Muscle of leg (tissue), 11 donors: ENCODE data around the gene PTGIR. TPM values are rescaled to one million over a fixed set of nuclear protein-coding genes. Genes with fewer than 3 reads are reported as not detected.
A peak's percentile ranks its signal among the peaks of the same experiment; 100 is the strongest.
"Not testable (repeated sequence)": the region's sequence is repeated elsewhere in the genome, so short reads cannot be mapped to it uniquely, and the experiment has no call there.

ENCODE experiments used
- DNase-seq: peaks from one replicate; pipeline ENCODE4 v3.0.0; 2013
- H3K27ac ChIP-seq: one replicate; pipeline ENCODE4 v1.5.1; 2013; ENCODE audit warnings: mild to moderate bottlenecking, low read length, control low read depth
- H3K27me3 ChIP-seq: one replicate; pipeline ENCODE4 v1.6.1; 2013; ENCODE audit warnings: low read length; ENCODE audit not compliant: control insufficient read depth, insufficient read depth
- H3K36me3 ChIP-seq: one replicate; pipeline ENCODE4 v1.6.1; 2013; ENCODE audit warnings: low read length; ENCODE audit not compliant: control insufficient read depth, insufficient read depth
- H3K4me1 ChIP-seq: one replicate; pipeline ENCODE4 v1.6.1; 2013; ENCODE audit warnings: low read length; ENCODE audit not compliant: control insufficient read depth, insufficient read depth
- H3K4me3 ChIP-seq: one replicate; pipeline ENCODE4 v1.5.1; 2013; ENCODE audit warnings: low read length, control low read depth
- H3K9me3 ChIP-seq: replicated peaks from 2 replicates; pipeline ENCODE4 v1.6.1; 2013; ENCODE audit warnings: low read depth, low read length; ENCODE audit not compliant: control insufficient read depth
- WGBS: methylation state at CpG from one replicate; pipeline ENCODE4 v1.1.5; 2013; ENCODE audit warnings: missing lambda C conversion rate; ENCODE audit not compliant: insufficient coverage; 5-methylcytosine and 5-hydroxymethylcytosine counted together
- polyA plus RNA-seq, 8 donors: library from polyadenylated mRNA; unstranded; fragments of 120-200 nt; gene quantifications; one replicate each; pipeline versions ENCODE4 v1.2.1 to v1.2.3, GENCODE V29; 2013; ENCODE audit warnings: inconsistent platforms in 1 of 8, low replicate concordance in 1 of 8; ENCODE audit not compliant: insufficient read length in 8 of 8, insufficient read depth in 1 of 8
- total RNA-seq: library from RNA; stranded (reverse); fragments of 120-200 nt; gene quantifications from one replicate; pipeline ENCODE4 v1.2.4, GENCODE V29; 2013

Gene PTGIR
- total and polyA plus RNA-seq, 9 donors, result 1.9 to 4.3 (median 3.1) TPM

GRCh38 chr19:46628970-46629369 is 4.1 kb upstream of the PTGIR start:
- DNase-seq, H3K4me3 ChIP-seq, H3K9me3 ChIP-seq, H3K36me3 ChIP-seq, H3K27ac ChIP-seq: not testable (repeated sequence)
- H3K4me1 ChIP-seq, result peaks cover 46% of the 10 kb centered on the region
- WGBS, result no CpG with 5 or more reads among the region's 7 CpGs
- H3K27me3 ChIP-seq, result peaks cover 12% of the 10 kb centered on the region

GRCh38 chr19:46626446-46626845 is 1.6 kb upstream of the PTGIR start:
- Histone ChIP-seq H3K27ac (peak overlapping the region; percentile 84), H3K4me3 (no peak overlapping the region), H3K9me3 (no peaks in the 10 kb centered on the region), H3K4me1 (peaks cover 43% of the 10 kb centered on the region), H3K27me3 (no peaks in the 10 kb centered on the region), H3K36me3 (no peaks in the 10 kb centered on the region)
- WGBS, result 51% methylated on average over 6 of the region's 14 CpGs
- DNase-seq, result peak; percentile 58

GRCh38 chr19:46625731-46626130 is 842 bp upstream of the PTGIR start:
- H3K9me3 ChIP-seq, result no peaks in the 10 kb centered on the region
- peaks cover 44% of the 10 kb centered on the region for H3K4me1 ChIP-seq
- no peak for DNase-seq
- 52% methylated on average over 12 of the region's 12 CpGs for WGBS
- H3K4me3 ChIP-seq, result no peak overlapping the region
- H3K27ac ChIP-seq, result peak overlapping the region; percentile 84
- no peaks in the 10 kb centered on the region for H3K36me3 ChIP-seq
- H3K27me3 ChIP-seq, result peaks cover 2% of the 10 kb centered on the region

- 89% methylated on average over 35 of the region's 35 CpGs for WGBS
- H3K4me1 ChIP-seq, result peaks cover 55% of the 10 kb centered on the region
- H3K4me3 ChIP-seq, result no peak overlapping the region
- no peaks in the 10 kb centered on the region for H3K36me3 ChIP-seq
- DNase-seq, result no peak
- no peaks in the 10 kb centered on the region for H3K9me3 ChIP-seq
- H3K27me3 ChIP-seq, result peaks cover 2% of the 10 kb centered on the region
- no peak overlapping the region for H3K27ac ChIP-seq
Measured at GRCh38 chr19:46623915-46624502, 880 bp downstream of the PTGIR start.

GRCh38 chr19:46622118-46622446 is 2.8 kb downstream of the PTGIR start:
- no peak overlapping the region for H3K4me3 ChIP-seq
- H3K4me1 ChIP-seq, result peaks cover 66% of the 10 kb centered on the region
- no peak overlapping the region for H3K27ac ChIP-seq

GRCh38 chr19:46621191-46622117 is 3.4 kb downstream of the PTGIR start:
- Histone ChIP-seq H3K9me3 (no peaks in the 10 kb centered on the region), H3K4me1 (peaks cover 71% of the 10 kb centered on the region), H3K27me3 (peaks cover 2% of the 10 kb centered on the region), H3K4me3 (no peak overlapping the region), H3K36me3 (no peaks in the 10 kb centered on the region), H3K27ac (peak overlapping the region; percentile 15)
- 52% methylated on average over 16 of the region's 32 CpGs for WGBS
- no peak for DNase-seq

More at GRCh38 chr19:46622118-46622446, 2.8 kb downstream of the PTGIR start:
- Histone ChIP-seq H3K27me3 (peaks cover 2% of the 10 kb centered on the region), H3K36me3 (no peaks in the 10 kb centered on the region), H3K9me3 (no peaks in the 10 kb centered on the region)
- WGBS, result 67% methylated on average over 4 of the region's 7 CpGs
- no peak for DNase-seq

GRCh38 chr19:46620716-46621115 is 4.2 kb downstream of the PTGIR start:
- Histone ChIP-seq H3K27ac (peak overlapping the region; percentile 15), H3K36me3 (no peaks in the 10 kb centered on the region), H3K4me3 (no peak overlapping the region), H3K4me1 (peaks cover 64% of the 10 kb centered on the region), H3K9me3 (no peaks in the 10 kb centered on the region), H3K27me3 (peaks cover 2% of the 10 kb centered on the region)
- 35% methylated on average over 2 of the region's 6 CpGs for WGBS
- no peak for DNase-seq

GRCh38 chr19:46620267-46620666 is 4.6 kb downstream of the PTGIR start:
- no peak for DNase-seq
- WGBS, result 76% methylated on average over 3 of the region's 3 CpGs
- Histone ChIP-seq H3K27me3 (peaks cover 2% of the 10 kb centered on the region), H3K4me3 (no peak overlapping the region), H3K27ac (peak overlapping the region; percentile 15), H3K4me1 (peaks cover 59% of the 10 kb centered on the region), H3K36me3 (no peaks in the 10 kb centered on the region), H3K9me3 (no peaks in the 10 kb centered on the region)

GRCh38 chr19:46618670-46619231 is 6.1 kb downstream of the PTGIR start:
- Histone ChIP-seq H3K27me3 (peaks cover 2% of the 10 kb centered on the region), H3K4me1 (peaks cover 50% of the 10 kb centered on the region), H3K27ac (peak overlapping the region; percentile 47), H3K4me3 (no peak overlapping the region), H3K9me3 (no peaks in the 10 kb centered on the region), H3K36me3 (no peaks in the 10 kb centered on the region)
- peak; percentile 67 for DNase-seq
- 44% methylated on average over 5 of the region's 9 CpGs for WGBS

- Histone ChIP-seq H3K9me3 (no peaks in the 10 kb centered on the region), H3K27me3 (peaks cover 2% of the 10 kb centered on the region), H3K4me3 (no peak overlapping the region), H3K36me3 (no peaks in the 10 kb centered on the region), H3K27ac (no peak overlapping the region), H3K4me1 (peaks cover 44% of the 10 kb centered on the region)
- 78% methylated on average over 3 of the region's 6 CpGs for WGBS
- DNase-seq, result no peak
Measured at GRCh38 chr19:46617601-46618000, 7.3 kb downstream of the PTGIR start.
